Thyroid gland (tissue), 4 donors: ENCODE measurements around the gene NFYC. TPM values are rescaled to one million over a fixed set of nuclear protein-coding genes. Genes with fewer than 3 reads are reported as not detected.
A peak's percentile ranks its signal among the peaks of the same experiment; 100 is the strongest.

Experiments used
- DNase-seq, 2 donors: peaks; one replicate each; pipeline ENCODE4 v3.0.0-alpha.2; 2019
- H3K27ac ChIP-seq, 3 donors: fragments of 200-600 bp; sonication (generic); 1 replicate in 2 of 3; 2 replicates in 1 of 3; pipeline ENCODE4 v1.5.1; 2016 to 2019; ENCODE audit warnings: mild to moderate bottlenecking in 1 of 3, moderate library complexity in 1 of 3
- H3K27me3 ChIP-seq: fragments of 200-600 bp; sonication (generic); one replicate; pipeline ENCODE4 v1.5.1; 2019
- H3K36me3 ChIP-seq, 2 donors: fragments of 200-600 bp; sonication (generic); one replicate each; pipeline ENCODE4 v1.5.1; 2016 to 2019
- H3K4me1 ChIP-seq, 2 donors: fragments of 200-600 bp; sonication (generic); one replicate each; pipeline ENCODE4 v1.5.1; 2017 to 2019
- H3K4me3 ChIP-seq, 3 donors: fragments of 200-600 bp; sonication (generic); replicated peaks in 1 of 3; 1 replicate in 2 of 3; 2 replicates in 1 of 3; pipeline ENCODE4 v1.5.1; 2016; ENCODE audit warnings: mild to moderate bottlenecking in 1 of 3
- H3K9me3 ChIP-seq: fragments of 200-600 bp; sonication (generic); one replicate; pipeline ENCODE4 v1.5.1; 2017
- CTCF ChIP-seq, 6 experiments: fragments of 200-600 bp in 3 of 6; fragments of 450-650 bp in 3 of 6; sonication (generic) in 3 of 6; IDR thresholded peaks; one replicate each; pipeline ENCODE4 v1.5.1; 2016 to 2019; ENCODE audit warnings: antibody characterized with exemption in 6 of 6, mild to moderate bottlenecking in 2 of 6, inconsistent platforms in 1 of 6, moderate library complexity in 1 of 6
- POLR2A ChIP-seq, 2 donors: fragments of 450-650 bp; IDR thresholded peaks; one replicate each; pipeline ENCODE4 v1.6.1; 2017; ENCODE audit warnings: antibody characterized with exemption in 2 of 2, mild to moderate bottlenecking in 2 of 2, moderate library complexity in 1 of 2
- WGBS, 2 donors: methylation state at CpG; one replicate each; pipeline ENCODE4 v1.1.5; 2017; 5-methylcytosine and 5-hydroxymethylcytosine counted together
- intact Hi-C: fragments of 100-400 bp; cut with DNase I; formaldehyde crosslinking; loops from one replicate; pipeline ENCODE4 v1.15.1; 2023
- total RNA-seq, 4 donors: library from RNA; depleted of rRNA; stranded (reverse); fragments of >200 nt; gene quantifications; one replicate each; pipeline ENCODE4 v1.2.3, GENCODE V29; 2016

Gene NFYC
- total RNA-seq, 4 donors from 2014 or later: 70.5 to 175 (median 96.7) TPM

GRCh38 chr1:40810927-40811326 is 119.4 kb downstream of the NFYC start:
- 92 to 95% methylated on average over 4 to 5 of the region's 5 CpGs for WGBS, 2 donors
- no peaks in the 10 kb centered on the region for H3K27me3 ChIP-seq
- DNase-seq: no peak
- intact Hi-C loops: no loop called here
- no peaks in the 10 kb centered on the region for H3K36me3 ChIP-seq
- H3K9me3 ChIP-seq: no peaks in the 10 kb centered on the region
- H3K4me1 ChIP-seq: no peaks in the 10 kb centered on the region
- no peak overlapping the region for H3K27ac ChIP-seq
- H3K4me3 ChIP-seq: no peak overlapping the region
- TF ChIP-seq POLR2A (IDR thresholded peaks at IDR 0.05) (no peak), CTCF (IDR thresholded peaks at IDR 0.05) (no peak)

- no peak overlapping the region for H3K4me3 ChIP-seq
- H3K27ac ChIP-seq: no peak overlapping the region
- no peaks in the 10 kb centered on the region for H3K36me3 ChIP-seq
- no peaks in the 10 kb centered on the region for H3K27me3 ChIP-seq
- no peak for TF ChIP-seq CTCF (IDR thresholded peaks at IDR 0.05)
- TF ChIP-seq POLR2A (IDR thresholded peaks at IDR 0.05): no peak
- intact Hi-C loops: no loop called here
- 70 to 71% methylated on average over 9 of the region's 9 CpGs for WGBS, 2 donors
- peaks cover 7 to 8% of the 10 kb centered on the region in 2 donors for H3K4me1 ChIP-seq
- DNase-seq: no peak
- no peaks in the 10 kb centered on the region for H3K9me3 ChIP-seq
These were observed 123.9 kb downstream of the NFYC start for GRCh38 chr1:40815420-40815819.

GRCh38 chr1:40817791-40818263 is 126.3 kb downstream of the NFYC start:
- peaks cover 7 to 8% of the 10 kb centered on the region in 2 donors for H3K4me1 ChIP-seq
- intact Hi-C loops: no loop called here
- no peaks in the 10 kb centered on the region for H3K27me3 ChIP-seq
- DNase-seq: no peak
- H3K36me3 ChIP-seq: no peaks in the 10 kb centered on the region
- no peaks in the 10 kb centered on the region for H3K9me3 ChIP-seq
- TF ChIP-seq CTCF (IDR thresholded peaks at IDR 0.05) (no peak), POLR2A (IDR thresholded peaks at IDR 0.05) (no peak)
- 38 to 61% methylated on average over 11 to 16 of the region's 19 CpGs for WGBS, 2 donors
- no peak overlapping the region for H3K27ac ChIP-seq
- no peak overlapping the region for H3K4me3 ChIP-seq

- H3K4me3 ChIP-seq: peak overlapping the region in 1 of 3 donors; percentile 13
- no peaks in the 10 kb centered on the region for H3K36me3 ChIP-seq
- peaks cover 7 to 8% of the 10 kb centered on the region in 2 donors for H3K4me1 ChIP-seq
- TF ChIP-seq CTCF (IDR thresholded peaks at IDR 0.05): no peak
- no peak for TF ChIP-seq POLR2A (IDR thresholded peaks at IDR 0.05)
- 2 to 4% methylated on average over 20 to 29 of the region's 59 CpGs for WGBS, 2 donors
- no peak overlapping the region for H3K27ac ChIP-seq
- H3K27me3 ChIP-seq: no peaks in the 10 kb centered on the region
- DNase-seq: peak; percentile 56 to 66
- intact Hi-C loops: no loop called here
- no peaks in the 10 kb centered on the region for H3K9me3 ChIP-seq
These were observed 126.9 kb downstream of the NFYC start for GRCh38 chr1:40818264-40818961.

- WGBS, 2 donors: 48 to 51% methylated on average over 13 to 26 of the region's 26 CpGs
- H3K36me3 ChIP-seq: no peaks in the 10 kb centered on the region
- TF ChIP-seq CTCF (IDR thresholded peaks at IDR 0.05) (no peak), POLR2A (IDR thresholded peaks at IDR 0.05) (no peak)
These were observed 127.6 kb downstream of the NFYC start for GRCh38 chr1:40819101-40819500.

More at GRCh38 chr1:40819101-40819500, 127.6 kb downstream of the NFYC start:
- Histone ChIP-seq H3K27me3 (no peaks in the 10 kb centered on the region), H3K4me1 (peaks cover 7 to 8% of the 10 kb centered on the region in 2 donors), H3K9me3 (no peaks in the 10 kb centered on the region), H3K27ac (no peak overlapping the region), H3K4me3 (no peak overlapping the region)
- intact Hi-C loops: no loop called here
- no peak for DNase-seq
